Endothelial cell of hepatic sinusoid (primary cell): ENCODE measurements around the gene WSB2.

ENCODE experiments used
- in situ Hi-C: cut with HindIII; loops from 2 replicates; pipeline ENCODE4 v1.10.0; 2017; ENCODE audit warnings: low sequenced_read_pairs

WSB2 gene

GRCh38 chr12:117998719-117999118, 62.3 kb downstream of the WSB2 start:
- in situ Hi-C loops = loop anchor here (5.0 kb wide), 1 partner anchor 86 kb away; no protein-coding TSS in a partner anchor

- in situ Hi-C loops = loop anchor here (5.0 kb wide), 1 partner anchor 82 kb away; no protein-coding TSS in a partner anchor
Measured at GRCh38 chr12:117994551-117995438, 66.2 kb downstream of the WSB2 start.

- in situ Hi-C loops = no loop called here
Measured at GRCh38 chr12:117986705-117987469, 74.1 kb downstream of the WSB2 start.

GRCh38 chr12:117985182-117985581, 75.8 kb downstream of the WSB2 start:
- in situ Hi-C loops = no loop called here
